8988T (cell line): Measurements from ENCODE around the gene NEBL.
"Not testable (repeated sequence)": the region's sequence is repeated elsewhere in the genome, so short reads cannot be mapped to it uniquely, and the experiment has no call there.

Experiments
- DNase-seq: peaks from one replicate; pipeline ENCODE4 v3.0.0; 2011

NEBL gene

GRCh38 chr10:20897146-20897825 lies at the start of gene NEBL:
TSS of gene NEBL (minus strand) at chr10:20897311. CDS start at chr10:20897205, 106 bp downstream.
- DNase-seq = no peak

GRCh38 chr10:20945546-20946332 lies 48.6 kb upstream of the NEBL start:
- no peak for DNase-seq

GRCh38 chr10:20944789-20945502 lies 47.8 kb upstream of the NEBL start:
- no peak for DNase-seq

- not testable (repeated sequence) for DNase-seq
Measured at GRCh38 chr10:20939414-20939813, 42.3 kb upstream of the NEBL start.

- DNase-seq = no peak
Measured at GRCh38 chr10:20936396-20936795, 39.3 kb upstream of the NEBL start.

- DNase-seq = no peak
Measured at GRCh38 chr10:20935931-20936330, 38.8 kb upstream of the NEBL start.

- DNase-seq = no peak
Measured at GRCh38 chr10:20935301-20935700, 38.2 kb upstream of the NEBL start.

GRCh38 chr10:20933705-20934104 lies 36.6 kb upstream of the NEBL start:
- no peak for DNase-seq

- DNase-seq = no peak
Measured at GRCh38 chr10:20932606-20933126, 35.6 kb upstream of the NEBL start.

- DNase-seq = no peak
Measured at GRCh38 chr10:20931156-20931795, 34.2 kb upstream of the NEBL start.

- no peak for DNase-seq
Measured at GRCh38 chr10:20927456-20927855, 30.3 kb upstream of the NEBL start.

- no peak for DNase-seq
Measured at GRCh38 chr10:20922451-20922850, 25.3 kb upstream of the NEBL start.

GRCh38 chr10:20922033-20922432 lies 24.9 kb upstream of the NEBL start:
- no peak for DNase-seq

- no peak for DNase-seq
Measured at GRCh38 chr10:20920061-20920460, 22.9 kb upstream of the NEBL start.

GRCh38 chr10:20919481-20919880 lies 22.4 kb upstream of the NEBL start:
- DNase-seq = no peak

GRCh38 chr10:20916976-20917375 lies 19.9 kb upstream of the NEBL start:
- no peak for DNase-seq

GRCh38 chr10:20912969-20913368 lies 15.9 kb upstream of the NEBL start:
- no peak for DNase-seq

- no peak for DNase-seq
Measured at GRCh38 chr10:20911626-20912025, 14.5 kb upstream of the NEBL start.

GRCh38 chr10:20909801-20910200 lies 12.7 kb upstream of the NEBL start:
- DNase-seq = no peak

- DNase-seq = no peak
Measured at GRCh38 chr10:20908391-20908790, 11.3 kb upstream of the NEBL start.

GRCh38 chr10:20903635-20904390 lies 6.7 kb upstream of the NEBL start:
- no peak for DNase-seq

GRCh38 chr10:20901110-20901509 lies 4.0 kb upstream of the NEBL start:
- no peak for DNase-seq
